NCI-H1092 (cell line): ENCODE measurements around the gene METTL21C.

Experiments
- DNase-seq: peaks from one replicate; lab custom pipeline; 2025; lab: John Stamatoyannopoulos, UW

The METTL21C gene

DNA sequence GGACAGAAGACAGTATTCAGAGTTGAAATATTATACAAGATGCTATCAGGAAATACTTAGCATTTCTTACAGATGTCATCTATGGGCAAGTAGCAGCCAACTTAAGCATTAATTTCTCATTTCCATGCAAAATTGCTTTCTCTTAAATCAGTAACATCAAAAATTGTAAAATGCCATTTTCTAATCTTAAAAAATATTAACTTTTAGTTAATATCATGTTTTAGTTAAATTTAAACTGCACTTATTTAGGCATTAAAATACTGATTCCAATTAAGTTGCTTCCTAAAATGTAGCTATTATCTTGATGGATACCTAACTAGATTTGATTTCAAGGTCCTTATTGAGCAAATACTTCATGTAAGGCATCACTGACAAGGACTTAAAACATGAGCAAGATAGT lies 27.8 kb downstream of the METTL21C start:
- no peak for DNase-seq

DNA sequence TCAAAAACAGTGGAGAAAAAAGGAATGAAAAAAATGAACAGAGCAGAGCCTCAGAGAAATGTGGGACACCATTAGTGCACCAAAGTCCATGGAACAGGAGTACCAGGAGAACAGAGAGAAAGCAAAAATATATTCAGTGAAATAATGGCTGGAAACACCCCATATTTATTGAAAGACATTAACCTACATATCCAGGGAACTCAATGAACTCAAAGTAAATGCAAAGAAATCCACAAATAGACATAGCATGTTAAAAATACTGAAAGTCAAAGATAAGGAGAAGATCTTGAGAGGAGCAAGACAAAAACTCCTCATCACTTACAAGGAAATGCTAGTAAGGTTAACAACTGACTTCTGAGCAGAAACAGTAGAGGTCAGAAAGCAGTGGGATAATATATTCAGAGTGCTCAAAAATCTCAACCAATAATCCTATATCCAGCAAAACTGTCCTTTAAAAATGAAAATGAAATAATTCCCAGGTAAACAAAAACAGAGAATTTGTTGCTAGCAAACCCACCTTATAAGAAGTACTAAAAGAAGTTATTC lies 35.6 kb downstream of the METTL21C start:
- no peak for DNase-seq

DNA sequence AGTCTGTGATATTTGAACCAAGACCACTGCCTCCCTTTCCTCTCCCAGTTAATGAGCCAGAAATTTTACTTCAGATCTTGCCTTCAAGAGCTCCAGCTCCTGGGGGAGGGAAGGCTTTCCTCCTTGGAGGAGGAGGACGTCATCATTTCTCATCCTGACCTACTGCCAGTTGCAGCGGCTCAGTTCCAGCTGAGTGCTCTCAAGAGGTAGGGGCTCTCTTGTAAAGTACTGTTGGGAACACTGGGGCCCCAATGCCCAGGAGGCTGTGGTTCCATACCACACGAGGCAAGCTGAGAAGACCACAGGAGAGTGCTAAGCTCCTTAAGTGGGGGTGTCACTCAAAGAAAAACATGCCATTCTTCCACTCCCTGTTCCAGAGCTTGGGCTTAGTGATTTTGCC lies 36.2 kb downstream of the METTL21C start:
- no peak for DNase-seq

DNA sequence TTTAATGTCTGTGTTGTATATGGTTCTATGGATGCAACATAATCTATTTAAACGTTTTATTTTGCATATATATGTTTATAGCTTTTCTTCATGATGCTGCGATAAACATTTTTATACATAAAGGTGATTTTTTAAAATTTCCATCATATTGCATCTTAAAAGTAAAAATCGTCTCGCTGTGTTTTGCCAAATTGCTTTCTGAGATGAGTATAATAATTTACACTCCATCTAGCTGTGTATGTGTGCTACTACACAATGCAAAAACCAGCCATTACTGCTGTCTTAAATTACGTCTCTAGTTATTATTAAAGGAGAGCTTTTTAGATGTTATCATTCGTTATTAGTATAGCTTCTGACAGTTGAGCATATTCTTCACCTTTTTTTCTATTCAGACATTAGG lies 37.2 kb downstream of the METTL21C start:
- no peak for DNase-seq

DNA sequence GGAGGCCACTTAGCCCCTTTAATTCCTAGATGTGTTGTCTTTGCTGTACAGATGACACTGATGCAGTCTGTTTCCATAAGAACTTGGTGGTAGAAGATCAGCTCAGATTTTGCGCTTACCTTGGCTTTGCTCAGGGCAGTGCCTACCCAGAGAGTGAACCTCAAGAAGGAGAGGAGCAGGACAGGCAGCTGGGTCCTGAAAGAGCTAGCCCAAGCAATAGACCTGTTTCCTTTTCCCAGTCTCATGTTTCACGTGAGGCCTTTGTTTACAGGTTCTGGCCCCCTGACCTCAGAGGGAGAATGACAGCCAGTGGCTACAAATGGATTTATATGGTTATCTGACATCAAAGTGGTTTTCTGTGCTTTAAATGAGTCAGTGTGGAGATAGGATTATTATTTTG lies 40.1 kb downstream of the METTL21C start:
- DNase-seq, result no peak

DNA sequence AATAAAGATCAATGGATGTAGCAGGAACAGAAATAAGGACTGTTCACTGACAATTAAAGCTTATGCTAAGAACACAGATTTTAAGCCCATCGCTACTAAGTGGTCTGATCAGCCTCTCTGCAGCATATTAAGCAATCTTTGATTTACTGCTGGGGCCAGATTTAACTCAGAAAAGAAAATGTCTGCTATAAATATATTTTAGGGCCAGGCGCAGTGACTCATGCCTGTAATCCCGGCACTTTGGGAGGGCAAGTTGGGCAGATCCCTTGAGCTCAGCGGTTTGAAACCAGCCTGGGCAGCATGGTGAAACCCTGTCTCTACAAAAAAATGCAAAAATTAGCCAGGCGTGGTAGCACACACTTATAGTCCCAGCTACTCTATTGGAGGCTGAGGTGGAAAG lies 43.0 kb downstream of the METTL21C start:
- DNase-seq, result no peak

DNA sequence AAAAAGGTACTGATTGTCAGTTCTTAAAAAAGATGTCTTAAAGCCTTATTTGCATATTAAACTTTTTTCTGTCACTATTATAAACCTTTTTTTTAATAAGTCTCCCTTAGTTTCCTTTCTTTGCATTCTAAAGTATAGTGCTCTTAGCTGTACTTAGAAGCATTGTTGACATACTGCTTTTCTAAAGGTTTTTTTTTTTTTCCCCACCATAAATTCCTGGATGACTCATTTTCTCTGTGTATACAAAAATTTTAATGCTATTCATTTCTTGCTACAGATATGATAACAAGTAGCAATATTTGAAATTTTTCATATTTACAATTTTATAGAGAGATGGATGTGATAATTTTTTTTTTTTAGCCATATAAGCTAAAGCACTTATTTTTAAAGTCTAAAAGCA lies 43.5 kb downstream of the METTL21C start:
- DNase-seq, result no peak

DNA sequence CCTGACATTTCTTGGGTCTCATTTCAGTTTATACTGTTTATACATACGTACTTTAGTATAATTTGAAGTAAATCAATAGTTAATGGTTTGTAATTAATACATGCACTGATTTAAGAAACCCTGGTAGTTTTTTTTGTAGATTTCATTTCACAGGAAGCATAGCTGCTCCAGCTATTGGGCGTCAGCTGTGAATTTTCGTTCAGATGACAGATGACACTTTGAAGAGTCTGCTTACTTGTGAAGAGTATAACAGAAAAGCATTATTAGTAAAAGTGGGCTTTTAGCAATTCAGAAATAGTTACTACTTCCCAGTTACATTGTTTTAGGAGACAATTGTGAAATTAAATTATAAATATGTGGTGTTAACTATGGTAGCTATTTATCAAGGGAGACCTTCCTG lies 44.4 kb downstream of the METTL21C start:
- no peak for DNase-seq

DNA sequence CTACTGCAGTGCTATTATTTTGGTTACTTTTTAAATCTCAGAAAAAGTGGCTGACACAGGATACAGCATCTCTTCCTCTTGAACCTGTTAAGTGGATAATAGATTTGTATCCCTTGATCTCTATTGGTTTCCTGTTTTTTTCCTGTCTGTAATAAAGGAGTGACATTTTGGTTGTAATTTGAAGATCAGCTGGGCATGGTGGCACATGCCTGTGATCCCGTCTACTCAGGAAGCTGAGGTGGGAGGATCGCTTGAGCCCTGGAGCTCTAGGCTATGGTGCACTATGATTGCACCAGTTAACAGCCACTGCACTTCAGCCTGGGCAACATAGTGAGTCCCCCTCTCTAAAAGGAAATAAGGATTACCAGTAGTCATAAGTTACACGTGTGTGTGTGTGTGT lies 46.8 kb downstream of the METTL21C start:
- no peak for DNase-seq

DNA sequence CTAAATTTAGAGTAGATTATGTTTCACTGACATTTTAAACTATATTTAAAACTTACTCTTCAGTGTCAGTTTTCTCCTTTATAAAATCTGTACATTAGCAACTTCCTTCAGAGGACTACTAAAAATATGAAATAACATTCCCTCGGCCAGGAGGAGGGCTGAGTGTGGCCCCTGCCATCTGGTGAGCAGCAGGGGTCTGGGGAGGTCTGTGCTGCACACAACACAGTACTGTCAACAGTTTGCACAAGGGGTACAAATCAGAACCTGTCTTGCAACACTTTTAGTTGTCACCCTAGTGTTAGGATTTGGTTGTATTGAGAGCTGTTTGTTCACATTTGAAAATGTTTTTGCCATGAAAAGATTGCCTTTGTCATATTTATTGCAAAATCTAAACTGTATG lies 49.1 kb downstream of the METTL21C start:
- DNase-seq, result no peak

DNA sequence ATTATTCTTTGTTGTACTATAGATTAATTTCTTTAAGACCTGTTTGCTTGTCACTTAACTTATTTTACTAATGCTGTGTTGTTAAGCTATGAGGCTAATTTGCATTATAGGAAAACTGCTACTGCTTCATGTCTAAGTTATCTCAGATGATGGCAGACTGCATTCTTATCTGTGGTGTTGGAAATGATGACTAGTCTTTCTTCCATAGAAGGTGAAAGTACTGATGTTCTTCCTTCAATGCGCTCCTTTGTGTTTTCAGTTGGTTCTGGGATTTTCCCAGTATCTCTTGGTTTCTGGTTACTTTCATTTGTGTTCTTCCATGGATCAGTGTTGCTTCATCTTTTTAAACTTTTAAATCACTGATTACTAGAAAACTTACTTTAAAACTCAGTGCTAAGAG lies 51.2 kb downstream of the METTL21C start:
- DNase-seq, result no peak

DNA sequence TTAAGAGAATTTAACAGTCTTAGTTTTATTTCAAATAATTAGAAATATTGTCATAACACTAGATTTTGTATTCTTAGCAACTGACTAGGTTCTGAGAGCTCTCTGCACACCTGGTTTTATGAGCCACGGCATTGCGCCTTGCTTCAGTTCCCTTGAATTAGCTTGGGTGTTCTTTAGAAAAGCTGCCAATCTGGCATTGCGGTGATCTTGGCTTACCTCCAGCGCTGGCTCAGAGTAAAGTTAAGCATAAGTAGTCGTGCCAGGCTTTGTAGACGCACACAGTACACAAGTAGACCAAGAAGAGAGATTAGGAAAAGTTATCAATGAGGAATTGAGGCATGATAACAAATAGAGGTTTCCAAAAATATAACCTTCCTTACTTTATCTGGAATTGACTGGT lies 52.4 kb downstream of the METTL21C start:
- DNase-seq, result peak; percentile 65

DNA sequence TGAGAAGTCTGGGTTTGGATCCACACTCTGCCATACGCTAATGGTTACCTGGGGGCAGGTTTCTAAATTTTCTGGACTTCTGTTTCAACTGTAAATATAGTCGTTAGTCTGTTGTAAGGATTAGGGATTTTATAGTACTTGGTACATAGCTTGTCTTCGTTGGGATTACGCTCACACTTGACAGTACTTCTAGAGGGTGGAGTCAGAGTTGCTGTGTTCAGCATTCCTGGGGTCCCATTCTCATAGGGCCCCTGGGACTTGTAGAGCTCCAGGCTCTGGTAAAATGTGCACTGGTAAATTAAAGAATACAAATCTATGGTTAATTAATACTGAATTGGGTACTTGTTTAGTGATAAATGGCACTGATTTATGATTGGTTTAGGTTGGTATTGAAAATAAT lies 52.8 kb downstream of the METTL21C start:
- no peak for DNase-seq

DNA sequence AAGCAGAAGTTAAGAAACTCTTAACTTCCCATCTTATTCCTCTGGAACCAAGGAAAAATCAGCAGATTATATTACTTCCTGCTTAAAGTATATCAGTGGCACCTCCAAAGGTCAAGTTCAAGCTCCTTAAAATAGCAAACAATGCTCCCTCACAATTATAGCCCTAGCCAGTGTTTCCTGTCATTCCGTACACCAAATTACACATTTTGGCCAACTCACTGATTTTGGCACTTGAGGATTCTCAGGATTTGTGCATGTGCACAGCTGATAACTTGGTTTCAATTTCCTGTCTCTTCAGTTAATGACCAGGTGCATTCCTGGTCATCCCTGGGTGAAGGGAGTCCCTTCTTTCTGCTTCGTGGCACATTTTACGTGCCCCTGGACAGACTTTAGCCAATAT lies 56.1 kb downstream of the METTL21C start:
- DNase-seq, result no peak
